ENCODE measurements around the gene CYB561.
A peak's percentile ranks its signal among the peaks of the same experiment; 100 is the strongest.

DNA sequence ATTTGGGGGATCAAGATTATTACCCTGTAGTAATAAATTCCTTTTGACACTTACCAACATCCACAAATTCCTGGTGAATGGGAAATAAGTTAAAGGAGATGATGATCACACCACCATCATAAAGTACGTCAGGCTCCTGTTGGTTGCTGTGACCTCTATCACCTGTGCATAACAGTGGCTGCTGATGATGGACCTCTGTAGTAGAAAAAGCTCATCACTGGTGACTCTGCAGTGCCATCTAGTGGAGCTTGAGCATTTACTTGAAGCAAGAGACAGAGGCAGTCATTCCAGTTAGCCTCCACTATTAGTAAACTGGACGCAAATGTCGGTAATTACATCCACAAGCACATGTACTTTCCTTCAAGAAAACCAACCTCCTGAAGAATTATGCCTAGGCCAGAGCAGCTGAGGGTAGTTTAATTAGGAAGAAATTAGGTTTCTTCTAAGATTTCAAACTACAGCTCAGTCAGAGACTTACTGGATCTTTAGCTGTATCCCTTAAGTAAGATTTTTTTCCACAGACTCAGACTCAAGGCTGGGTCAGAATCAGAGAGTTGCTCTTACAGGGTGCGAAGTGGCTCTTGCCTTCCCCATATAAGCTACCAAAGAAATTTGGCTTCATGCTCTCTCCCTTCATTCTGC is 39.3 kb downstream of the CYB561 start:
- TF ChIP-seq CTCF (IDR thresholded peaks at IDR 0.05; ENCODE audit: low read length): peak; percentile 91
- no peak for TF ChIP-seq EZH2 (optimal IDR thresholded peaks at IDR 0.05; ENCODE audit: low read depth, low read length)
- no peak for TF ChIP-seq EZH2phosphoT487 (IDR thresholded peaks at IDR 0.05; ENCODE audit: low read length)

All from MM.1S (cell line).